GM12878 (cell line): ENCODE results near the gene LTBP2. TPM values are rescaled to one million over a fixed set of nuclear protein-coding genes. Genes with fewer than 3 reads are reported as not detected.

ENCODE experiments used
- ATAC-seq: fragments of 200-7000 bp; cut with Tn5 transposase; 3 replicates; pipeline ENCODE4 v1.9.1; 2020; ENCODE audit warnings: mild to moderate bottlenecking, moderate library complexity
- BruUV-seq: library from RNA; stranded (reverse); fragments of 400-500 nt; replicated peaks from 2 replicates; lab custom pipeline; 2021; lab: Mats Ljungman, UMichigan
- CTCF ChIA-PET: fragments of 300-600 bp; sonication (Branson Sonifier 250); formaldehyde crosslinking; extraction: SDS; loops from one replicate; lab custom pipeline; 2021; ENCODE audit warnings: inconsistent platforms; lab: Yijun Ruan, JAX
- POLR2A ChIA-PET: fragments of 350-600 bp; formaldehyde crosslinking; extraction: SDS; loops from one replicate; lab custom pipeline; 2021; ENCODE audit warnings: inconsistent platforms; lab: Charles Lee
- RAD21 ChIA-PET: fragments of 300-600 bp; sonication (Branson Sonifier 250); formaldehyde crosslinking; loops from one replicate; lab custom pipeline; 2023; ENCODE audit warnings: antibody characterized with exemption; ENCODE audit not compliant: unreplicated experiment; lab: Charles Lee
- SMC1A ChIA-PET: fragments of 300-600 bp; sonication (Branson Sonifier 250); formaldehyde crosslinking; loops from one replicate; lab custom pipeline; 2023; ENCODE audit not compliant: unreplicated experiment, uncharacterized antibody; lab: Charles Lee
- DNase-seq: peaks from one replicate; pipeline ENCODE4 v3.0.0-alpha.2; 2011; ENCODE audit warnings: low read depth, low spot score
- FAIRE-seq: peaks from 3 replicates; lab custom pipeline; 2011; peaks lifted over from hg19 to GRCh38; lab: Jason Lieb, UNC
- H2AFZ ChIP-seq: 2 replicates; pipeline ENCODE4 v1.6.0; 2011; ENCODE audit warnings: low read depth, low read length, control low read depth; ENCODE audit not compliant: control insufficient read depth
- H3K27ac ChIP-seq: 2 replicates; pipeline ENCODE4 v1.5.1; 2011; ENCODE audit warnings: control low read depth; ENCODE audit not compliant: control insufficient read depth, insufficient read depth
- H3K27me3 ChIP-seq, 2 experiments: replicated peaks in 1 of 2; 2 replicates each; pipeline versions ENCODE4 v1.6.0 to v1.6.1; 2011; ENCODE audit warnings: low read length in 1 of 2; ENCODE audit not compliant: control insufficient read depth in 2 of 2, insufficient read depth in 2 of 2
- H3K36me3 ChIP-seq, 2 experiments: 2 replicates each; pipeline ENCODE4 v1.5.1; 2011; ENCODE audit warnings: low read length in 1 of 2; ENCODE audit not compliant: control insufficient read depth in 2 of 2, insufficient read depth in 2 of 2
- H3K4me1 ChIP-seq: 2 replicates; pipeline ENCODE4 v1.6.1; 2011; ENCODE audit warnings: mild to moderate bottlenecking, low read length, moderate library complexity, mixed read lengths; ENCODE audit not compliant: control insufficient read depth, insufficient read depth
- H3K4me2 ChIP-seq: 2 replicates; pipeline ENCODE4 v1.6.0; 2011; ENCODE audit warnings: control low read depth; ENCODE audit not compliant: control insufficient read depth, insufficient read depth
- H3K4me3 ChIP-seq: fragments of 200-600 bp; sonication (generic); 2 replicates; pipeline ENCODE4 v1.5.1; 2016
- H3K79me2 ChIP-seq: 2 replicates; pipeline ENCODE4 v1.6.0; 2011; ENCODE audit warnings: low read length; ENCODE audit not compliant: control insufficient read depth, insufficient read depth
- H3K9ac ChIP-seq: 2 replicates; pipeline ENCODE4 v1.8.0; 2011; ENCODE audit warnings: low read length, control low read depth, mixed read lengths; ENCODE audit not compliant: control insufficient read depth, insufficient read depth
- H3K9me3 ChIP-seq: replicated peaks from 3 replicates; pipeline ENCODE4 v1.5.1; 2011; ENCODE audit warnings: mild to moderate bottlenecking, low read length; ENCODE audit not compliant: control insufficient read depth, insufficient read depth
- H4K20me1 ChIP-seq: 2 replicates; pipeline ENCODE4 v1.6.0; 2011; ENCODE audit not compliant: control insufficient read depth, insufficient read depth
- CBFB ChIP-seq: IDR thresholded peaks from 2 replicates; pipeline ENCODE4 v1.6.1; 2016; ENCODE audit warnings: antibody characterized with exemption, low read depth
- DPF2 ChIP-seq: fragments of 450-650 bp; IDR thresholded peaks from 2 replicates; pipeline ENCODE4 v1.6.1; 2017; ENCODE audit warnings: mild to moderate bottlenecking
- GATAD2B ChIP-seq: fragments of 450-650 bp; conservative IDR thresholded peaks from 2 replicates; pipeline ENCODE4 v1.6.1; 2017; ENCODE audit warnings: low read depth, mild to moderate bottlenecking, moderate library complexity
- IKZF1 ChIP-seq: fragments of 450-650 bp; conservative IDR thresholded peaks from 2 replicates; pipeline ENCODE4 v1.6.1; 2017; ENCODE audit warnings: antibody characterized with exemption, mild to moderate bottlenecking
- IKZF2 ChIP-seq, 2 experiments: fragments of 450-650 bp; IDR thresholded peaks; 2 replicates each; pipeline ENCODE4 v1.6.1; 2017; ENCODE audit warnings: mild to moderate bottlenecking in 2 of 2, moderate library complexity in 2 of 2
- LARP7 ChIP-seq: fragments of 450-650 bp; IDR thresholded peaks from 2 replicates; pipeline ENCODE4 v1.6.1; 2017; ENCODE audit warnings: mild to moderate bottlenecking
- MEF2B ChIP-seq: fragments of 450-650 bp; IDR thresholded peaks from 2 replicates; pipeline ENCODE4 v1.6.1; 2018; ENCODE audit warnings: mild to moderate bottlenecking, moderate library complexity; ENCODE audit not compliant: partially characterized antibody, poor library complexity, severe bottlenecking
- RB1 ChIP-seq: fragments of 450-650 bp; formaldehyde crosslinking; IDR thresholded peaks from 2 replicates; pipeline ENCODE4 v1.6.1; 2017; ENCODE audit warnings: mild to moderate bottlenecking, borderline replicate concordance
- RCOR1 ChIP-seq: conservative IDR thresholded peaks from 2 replicates; pipeline ENCODE4 v1.6.1; 2012; ENCODE audit warnings: low read depth, low read length, improper control_type of control experiment
- SMARCA5 ChIP-seq: fragments of 450-650 bp; IDR thresholded peaks from 2 replicates; pipeline ENCODE4 v1.6.1; 2017; ENCODE audit warnings: mild to moderate bottlenecking
- SMC3 ChIP-seq: IDR thresholded peaks from 2 replicates; pipeline ENCODE4 v1.6.1; 2011; ENCODE audit warnings: low read length, improper control_type of control experiment, borderline replicate concordance
- USF2 ChIP-seq: IDR thresholded peaks from 2 replicates; pipeline ENCODE4 v1.6.1; 2011; ENCODE audit warnings: low read depth, low read length, improper control_type of control experiment, borderline replicate concordance
- WGBS: methylation state at CpG from one replicate; pipeline ENCODE4 v1.1.6; 2016; ENCODE audit warnings: low lambda C conversion rate; ENCODE audit not compliant: insufficient replicate concordance, insufficient coverage; ENCODE audit errors: missing lambda C conversion rate; 5-methylcytosine and 5-hydroxymethylcytosine counted together
- in situ Hi-C: fragments of 300-500 bp; cut with MboI; formaldehyde crosslinking; loops from 9 replicates; pipeline ENCODE4 v1.14.3; 2018; ENCODE audit warnings: mixed read lengths
- intact Hi-C: fragments of 100-400 bp; cut with micrococcal nuclease; formaldehyde crosslinking; loops from one replicate; pipeline ENCODE4 v1.14.2; 2022; ENCODE audit not compliant: unreplicated experiment
- polyA plus RNA-seq, 11 experiments: library from polyadenylated mRNA; depleted of rRNA in 4 of 11; unstranded in 6 of 11; stranded (reverse) in 5 of 11; fragments of >200 nt; fragmentation: Nextera tagmentation in 4 of 11; fragmentation: Illumina TruSeq in 1 of 11; extraction: Ambion mirVana in 4 of 11; extraction: Trizol in 1 of 11; gene quantifications; 1 replicate in 1 of 11; 2 replicates in 10 of 11; pipeline versions ENCODE4 v1.2.1 to v1.2.3, GENCODE V29; 2011 to 2016; ENCODE audit warnings: inconsistent platforms in 2 of 11, missing spikeins in 2 of 11, low read depth in 1 of 11
- total RNA-seq, 4 experiments: library from RNA; depleted of rRNA in 3 of 4; stranded (reverse); fragments of >200 nt in 3 of 4; fragmentation: Illumina TruSeq in 1 of 4; extraction: Trizol in 1 of 4; gene quantifications; 2 replicates each; pipeline versions ENCODE4 v1.2.1 to v1.2.3, GENCODE V29; 2013 to 2021
- TF ChIP-seq, protein P1 (sequence below): fragments of 450-650 bp; conservative IDR thresholded peaks from 2 replicates; pipeline ENCODE4 v1.6.1; 2017; ENCODE audit warnings: mild to moderate bottlenecking, moderate library complexity

Gene LTBP2
- total and polyA plus RNA-seq, 10 of the 15 experiments (the other 5 are each of a cell fraction or from before 2014, with no cell fraction given), result 0.03 to 0.23 (median 0.06) TPM; not detected in 1

DNA sequence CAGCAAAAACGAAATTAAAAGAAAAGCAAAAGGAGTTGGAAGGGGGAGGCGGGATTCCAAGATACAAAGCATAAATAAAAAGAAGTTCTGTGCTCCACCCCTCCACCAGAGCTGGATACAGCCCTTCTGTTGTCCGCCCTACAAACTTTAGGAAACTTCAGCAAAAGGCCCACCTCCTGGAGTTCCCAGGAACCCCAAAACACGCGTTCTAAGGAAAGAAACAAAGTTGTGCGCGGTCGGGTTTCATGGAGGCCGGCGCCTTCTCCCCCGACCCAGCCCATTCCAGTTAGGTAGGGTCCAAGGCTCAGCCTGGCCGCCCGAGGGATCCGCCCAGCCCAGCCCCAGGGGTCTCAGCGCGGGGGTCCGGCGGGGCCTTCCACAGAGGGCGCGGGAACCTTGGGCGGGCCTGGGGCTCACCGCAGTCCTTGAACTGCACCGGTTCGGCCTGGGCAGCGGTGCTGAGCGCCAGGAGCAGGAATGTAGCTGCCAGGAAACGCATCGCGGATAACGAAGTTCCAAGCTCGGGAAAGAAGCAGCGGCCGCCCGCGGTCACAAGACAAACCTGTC lies 119.2 kb downstream of the LTBP2 start, which contains the start of gene NPC2:
Gene NPC2, minus strand, starts transcription at position 530 of the 567 bp plus-strand sequence. Its CDS starts 31 bp downstream, at position 499.
- POLR2A ChIA-PET, result interaction anchor here (0.6 to 1.5 kb wide), 2 partner anchors 91 to 698 kb away, joined by 3 to 9 read pairs; no protein-coding TSS in a partner anchor
- Histone ChIP-seq H3K4me1 (peaks cover 7% of the 10 kb centered on the region), H3K79me2 (peaks cover 11% of the 10 kb centered on the region), H3K9me3 (no peaks in the 10 kb centered on the region), H3K36me3 (no peaks in the 10 kb centered on the region), H3K27me3 (no peaks in the 10 kb centered on the region), H3K4me2 (peak within 1 kb of the TSS; percentile 97), H4K20me1 (no peaks in the 10 kb centered on the region), H2AFZ (peak within 1 kb of the TSS; percentile 88), H3K9ac (peak within 1 kb of the TSS; percentile 79), H3K27ac (peak within 1 kb of the TSS; percentile 72), H3K4me3 (peak within 1 kb of the TSS; percentile 98)
- no TSS peak for BruUV-seq
- peak; percentile 40; the same call in 1 of the 2 replicates for TF ChIP-seq LARP7
- TF ChIP-seq IKZF1, result peak; percentile 79
- no peak for TF ChIP-seq SMC3
- peak; percentile 33 for TF ChIP-seq MEF2B
- 0 out of 2 replicates have a peak, but pooled peaks have one; percentile 56 for TF ChIP-seq RB1
- peak; percentile 45 to 50; a peak in 3 of 4 replicates for TF ChIP-seq IKZF2 (IDR thresholded peaks at IDR 0.05)
- TF ChIP-seq RCOR1, result no peak
- TF ChIP-seq USF2, result no peak
- TF ChIP-seq CBFB, result 0 out of 2 replicates have a peak, but pooled peaks have one; percentile 6
- TF ChIP-seq, protein P1, sequence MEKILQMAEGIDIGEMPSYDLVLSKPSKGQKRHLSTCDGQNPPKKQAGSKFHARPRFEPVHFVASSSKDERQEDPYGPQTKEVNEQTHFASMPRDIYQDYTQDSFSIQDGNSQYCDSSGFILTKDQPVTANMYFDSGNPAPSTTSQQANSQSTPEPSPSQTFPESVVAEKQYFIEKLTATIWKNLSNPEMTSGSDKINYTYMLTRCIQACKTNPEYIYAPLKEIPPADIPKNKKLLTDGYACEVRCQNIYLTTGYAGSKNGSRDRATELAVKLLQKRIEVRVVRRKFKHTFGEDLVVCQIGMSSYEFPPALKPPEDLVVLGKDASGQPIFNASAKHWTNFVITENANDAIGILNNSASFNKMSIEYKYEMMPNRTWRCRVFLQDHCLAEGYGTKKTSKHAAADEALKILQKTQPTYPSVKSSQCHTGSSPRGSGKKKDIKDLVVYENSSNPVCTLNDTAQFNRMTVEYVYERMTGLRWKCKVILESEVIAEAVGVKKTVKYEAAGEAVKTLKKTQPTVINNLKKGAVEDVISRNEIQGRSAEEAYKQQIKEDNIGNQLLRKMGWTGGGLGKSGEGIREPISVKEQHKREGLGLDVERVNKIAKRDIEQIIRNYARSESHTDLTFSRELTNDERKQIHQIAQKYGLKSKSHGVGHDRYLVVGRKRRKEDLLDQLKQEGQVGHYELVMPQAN, result peak; percentile 86
- TF ChIP-seq SMARCA5, result peak; percentile 82; the same call in 1 of the 2 replicates
- TF ChIP-seq GATAD2B, result peak; percentile 89
- peak; percentile 17; the same call in 1 of the 2 replicates for TF ChIP-seq DPF2
- intact Hi-C loops (loop anchor here (1.0 kb wide), 1 partner anchor 131 kb away; no protein-coding TSS in a partner anchor), in situ Hi-C loops (no loop called here)
- WGBS, result 1% methylated on average over 35 of the region's 35 CpGs
- no peak for FAIRE-seq
- RAD21 ChIA-PET, result interaction anchor here (0.9 to 2.0 kb wide), 5 partner anchors 92 to 270 kb away, joined by 3 to 16 read pairs (median 4); partner anchors contain the start of gene YLPM1
- CTCF ChIA-PET, result interaction anchor here (0.7 to 1.6 kb wide), 11 partner anchors 8 to 1320 kb away, joined by 3 to 7 read pairs (median 3); no protein-coding TSS in a partner anchor
- peak; percentile 4 for ATAC-seq
- SMC1A ChIA-PET, result interaction anchor here (0.5 to 1.2 kb wide), 2 partner anchors 25 to 304 kb away, joined by 3 to 4 read pairs; no protein-coding TSS in a partner anchor
- no peak for DNase-seq
